Karpas-422 (cell line): ENCODE measurements around the gene ATXN1. TPM values are rescaled to one million over a fixed set of nuclear protein-coding genes. Genes with fewer than 3 reads are reported as not detected.

Source experiments
- DNase-seq: peaks from one replicate; pipeline ENCODE4 v3.0.0-alpha.2; 2015
- H2AFZ ChIP-seq: fragments of 200-600 bp; sonication (generic); 2 replicates; pipeline ENCODE4 v1.6.1; 2014; ENCODE audit warnings: antibody characterized with exemption, low read length, mixed read lengths
- H3K27ac ChIP-seq: fragments of 200-600 bp; sonication (generic); 2 replicates; pipeline ENCODE4 v1.5.1; 2014; ENCODE audit warnings: mild to moderate bottlenecking, low read length, moderate library complexity
- H3K27me3 ChIP-seq: fragments of 200-600 bp; sonication (generic); 2 replicates; pipeline ENCODE4 v1.6.1; 2014; ENCODE audit warnings: low read length, mixed read lengths
- H3K36me3 ChIP-seq: fragments of 200-600 bp; sonication (generic); 2 replicates; pipeline ENCODE4 v1.6.1; 2014; ENCODE audit warnings: low read length, mixed read lengths; ENCODE audit not compliant: insufficient read depth
- H3K4me1 ChIP-seq: fragments of 200-600 bp; sonication (generic); 2 replicates; pipeline ENCODE4 v1.6.1; 2014; ENCODE audit warnings: mild to moderate bottlenecking, low read length, mixed read lengths
- H3K4me2 ChIP-seq: fragments of 200-600 bp; sonication (generic); 2 replicates; pipeline ENCODE4 v1.6.1; 2014; ENCODE audit warnings: low read length, low read depth, mild to moderate bottlenecking; ENCODE audit not compliant: poor library complexity, severe bottlenecking
- H3K4me3 ChIP-seq: fragments of 200-600 bp; sonication (generic); 2 replicates; pipeline ENCODE4 v1.5.1; 2014; ENCODE audit warnings: mild to moderate bottlenecking, antibody characterized with exemption, low read length, mixed read lengths
- H3K79me2 ChIP-seq: fragments of 200-600 bp; sonication (generic); 2 replicates; pipeline ENCODE4 v1.6.1; 2014; ENCODE audit warnings: mild to moderate bottlenecking, low read length, mixed read lengths
- H3K9ac ChIP-seq: fragments of 200-600 bp; sonication (generic); 2 replicates; pipeline ENCODE4 v1.6.0; 2014; ENCODE audit warnings: low read length
- H3K9me2 ChIP-seq: fragments of 200-600 bp; sonication (generic), shearing (Covaris generic); replicated peaks from 2 replicates; pipeline ENCODE4 v1.6.0; 2014; ENCODE audit warnings: mild to moderate bottlenecking, low read length, moderate library complexity; ENCODE audit not compliant: insufficient read depth
- H3K9me3 ChIP-seq: fragments of 300-700, 200-600 bp; sonication (generic); 2 replicates; pipeline ENCODE4 v1.6.1; 2014; ENCODE audit warnings: low read length, mixed read lengths
- H4K20me1 ChIP-seq: fragments of 200-600 bp; sonication (generic); 2 replicates; pipeline ENCODE4 v1.6.1; 2014; ENCODE audit warnings: mild to moderate bottlenecking, antibody characterized with exemption, low read length, low read depth; ENCODE audit not compliant: insufficient read depth
- total RNA-seq: library from RNA; depleted of rRNA; stranded (reverse); fragments of >200 nt; shearing (Covaris generic); gene quantifications from 2 replicates; pipeline ENCODE4 v1.2.3, GENCODE V29; 2014; ENCODE audit warnings: low replicate concordance

Gene ATXN1
- total RNA-seq, 1 experiment from 2014 or later, result 0.37 TPM

- H3K4me2 ChIP-seq, result no peak overlapping the region
- H3K27ac ChIP-seq, result no peak overlapping the region
- no peak overlapping the region for H3K9ac ChIP-seq
- no peaks in the 10 kb centered on the region for H3K9me3 ChIP-seq
- no peaks in the 10 kb centered on the region for H3K36me3 ChIP-seq
- no peaks in the 10 kb centered on the region for H3K9me2 ChIP-seq
- no peaks in the 10 kb centered on the region for H3K27me3 ChIP-seq
- no peaks in the 10 kb centered on the region for H4K20me1 ChIP-seq
- no peak overlapping the region for H2AFZ ChIP-seq
- no peaks in the 10 kb centered on the region for H3K79me2 ChIP-seq
- H3K4me1 ChIP-seq, result no peaks in the 10 kb centered on the region
- H3K4me3 ChIP-seq, result no peak overlapping the region
- DNase-seq, result no peak
Measured at GRCh38 chr6:16747232-16748024, 13.8 kb downstream of the ATXN1 start.

- Histone ChIP-seq H3K4me2 (no peak overlapping the region), H3K27me3 (no peaks in the 10 kb centered on the region), H3K36me3 (no peaks in the 10 kb centered on the region), H3K9ac (no peak overlapping the region), H3K4me1 (no peaks in the 10 kb centered on the region), H4K20me1 (no peaks in the 10 kb centered on the region), H2AFZ (no peak overlapping the region), H3K9me2 (no peaks in the 10 kb centered on the region), H3K27ac (no peak overlapping the region), H3K9me3 (no peaks in the 10 kb centered on the region), H3K79me2 (no peaks in the 10 kb centered on the region), H3K4me3 (no peak overlapping the region)
- DNase-seq, result no peak
Measured at GRCh38 chr6:16746812-16747211, 14.4 kb downstream of the ATXN1 start.

- Histone ChIP-seq H3K9me3 (no peaks in the 10 kb centered on the region), H4K20me1 (no peaks in the 10 kb centered on the region), H3K4me2 (no peak overlapping the region)
Measured at GRCh38 chr6:16746401-16746800, 14.9 kb downstream of the ATXN1 start.

GRCh38 chr6:16743664-16744210 lies 17.5 kb downstream of the ATXN1 start:
- Histone ChIP-seq H3K27ac (no peak overlapping the region), H3K4me1 (no peaks in the 10 kb centered on the region), H4K20me1 (no peaks in the 10 kb centered on the region), H3K36me3 (no peaks in the 10 kb centered on the region), H3K79me2 (no peaks in the 10 kb centered on the region), H2AFZ (no peak overlapping the region), H3K4me2 (no peak overlapping the region), H3K27me3 (no peaks in the 10 kb centered on the region), H3K9me3 (no peaks in the 10 kb centered on the region), H3K9ac (no peak overlapping the region), H3K4me3 (no peak overlapping the region), H3K9me2 (no peaks in the 10 kb centered on the region)
- DNase-seq, result no peak

More at GRCh38 chr6:16746401-16746800, 14.9 kb downstream of the ATXN1 start:
- Histone ChIP-seq H3K9ac (no peak overlapping the region), H3K36me3 (no peaks in the 10 kb centered on the region), H3K79me2 (no peaks in the 10 kb centered on the region), H3K9me2 (no peaks in the 10 kb centered on the region), H3K27ac (no peak overlapping the region), H2AFZ (no peak overlapping the region), H3K27me3 (no peaks in the 10 kb centered on the region), H3K4me1 (no peaks in the 10 kb centered on the region), H3K4me3 (no peak overlapping the region)
- DNase-seq, result no peak

- Histone ChIP-seq H4K20me1 (no peaks in the 10 kb centered on the region), H3K4me2 (no peak overlapping the region), H2AFZ (no peak overlapping the region), H3K9ac (no peak overlapping the region), H3K79me2 (no peaks in the 10 kb centered on the region), H3K27ac (no peak overlapping the region), H3K36me3 (no peaks in the 10 kb centered on the region), H3K27me3 (no peaks in the 10 kb centered on the region), H3K4me3 (no peak overlapping the region), H3K9me2 (no peaks in the 10 kb centered on the region), H3K4me1 (no peaks in the 10 kb centered on the region), H3K9me3 (no peaks in the 10 kb centered on the region)
- no peak for DNase-seq
Measured at GRCh38 chr6:16742116-16742515, 19.1 kb downstream of the ATXN1 start.

GRCh38 chr6:16741112-16742016 lies 19.9 kb downstream of the ATXN1 start:
- no peaks in the 10 kb centered on the region for H3K9me3 ChIP-seq
- no peaks in the 10 kb centered on the region for H3K9me2 ChIP-seq
- H3K27me3 ChIP-seq, result no peaks in the 10 kb centered on the region
- no peak overlapping the region for H3K9ac ChIP-seq
- no peaks in the 10 kb centered on the region for H3K79me2 ChIP-seq
- H4K20me1 ChIP-seq, result no peaks in the 10 kb centered on the region
- no peaks in the 10 kb centered on the region for H3K4me1 ChIP-seq
- H3K27ac ChIP-seq, result no peak overlapping the region
- no peak for DNase-seq
- no peak overlapping the region for H2AFZ ChIP-seq
- no peak overlapping the region for H3K4me3 ChIP-seq
- no peaks in the 10 kb centered on the region for H3K36me3 ChIP-seq
- H3K4me2 ChIP-seq, result no peak overlapping the region

GRCh38 chr6:16740097-16740496 lies 21.2 kb downstream of the ATXN1 start:
- H3K9me3 ChIP-seq, result no peaks in the 10 kb centered on the region
- H3K79me2 ChIP-seq, result no peaks in the 10 kb centered on the region
- no peak for DNase-seq
- no peaks in the 10 kb centered on the region for H4K20me1 ChIP-seq
- H3K4me2 ChIP-seq, result no peak overlapping the region
- H3K9ac ChIP-seq, result no peak overlapping the region
- no peaks in the 10 kb centered on the region for H3K4me1 ChIP-seq
- no peak overlapping the region for H3K27ac ChIP-seq
- no peak overlapping the region for H2AFZ ChIP-seq
- H3K4me3 ChIP-seq, result no peak overlapping the region
- no peaks in the 10 kb centered on the region for H3K27me3 ChIP-seq
- no peaks in the 10 kb centered on the region for H3K9me2 ChIP-seq
- no peaks in the 10 kb centered on the region for H3K36me3 ChIP-seq

GRCh38 chr6:16739329-16739801 lies 21.9 kb downstream of the ATXN1 start:
- Histone ChIP-seq H3K4me1 (no peaks in the 10 kb centered on the region), H2AFZ (no peak overlapping the region), H3K36me3 (no peaks in the 10 kb centered on the region), H4K20me1 (no peaks in the 10 kb centered on the region), H3K27me3 (no peaks in the 10 kb centered on the region), H3K9me2 (no peaks in the 10 kb centered on the region), H3K9ac (no peak overlapping the region), H3K27ac (no peak overlapping the region), H3K79me2 (no peaks in the 10 kb centered on the region), H3K4me2 (no peak overlapping the region), H3K9me3 (no peaks in the 10 kb centered on the region), H3K4me3 (no peak overlapping the region)
- no peak for DNase-seq
